GM21367 (cell line): ENCODE measurements around the gene HEYL.
A peak's percentile ranks its signal among the peaks of the same experiment; 100 is the strongest.

Experiments
- ATAC-seq: cut with Tn5 transposase; IDR thresholded peaks from one replicate; pipeline ENCODE4 v1.9.1; 2021; ENCODE audit not compliant: unreplicated experiment

HEYL gene

DNA sequence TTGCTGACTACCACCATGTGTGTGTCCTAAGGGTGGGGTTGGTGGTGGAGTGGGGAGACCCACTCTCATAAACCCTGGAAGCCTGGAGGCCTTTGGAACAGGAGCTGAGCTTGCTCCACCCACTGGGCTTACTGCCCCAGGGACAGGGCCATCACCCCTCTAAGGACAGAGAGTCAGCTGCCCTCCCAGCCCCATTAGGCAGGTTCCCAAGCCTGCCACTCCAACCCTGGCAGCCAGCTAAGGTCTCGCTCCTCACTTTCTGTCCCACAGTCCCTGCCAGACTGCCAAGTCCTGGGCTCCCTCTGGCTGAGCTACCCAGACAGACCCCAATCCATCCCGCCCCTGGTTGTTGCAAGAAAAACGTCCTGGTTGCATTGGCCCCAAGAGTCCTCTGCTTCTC is 28.7 kb upstream of the HEYL start:
- ATAC-seq, result no peak

DNA sequence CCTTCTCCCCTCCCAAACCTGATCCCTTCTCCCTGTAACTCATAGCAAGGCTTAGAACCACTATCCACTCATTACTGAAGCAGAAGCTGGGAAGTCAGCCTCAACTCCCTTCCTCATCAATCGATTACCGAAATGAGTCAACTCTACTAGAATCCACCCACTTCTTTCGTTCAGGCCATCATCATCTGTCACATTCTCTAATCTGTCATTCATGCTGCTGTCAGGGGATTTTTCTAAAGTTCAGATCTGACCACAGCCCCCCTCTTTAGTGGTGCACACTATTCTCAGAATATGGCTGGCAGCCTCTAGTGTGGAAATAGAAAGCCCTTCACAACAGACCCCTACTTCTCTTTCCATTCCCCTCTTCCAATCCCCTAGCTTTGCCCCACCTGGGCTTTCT is 27.3 kb upstream of the HEYL start:
- ATAC-seq, result peak; percentile 71

DNA sequence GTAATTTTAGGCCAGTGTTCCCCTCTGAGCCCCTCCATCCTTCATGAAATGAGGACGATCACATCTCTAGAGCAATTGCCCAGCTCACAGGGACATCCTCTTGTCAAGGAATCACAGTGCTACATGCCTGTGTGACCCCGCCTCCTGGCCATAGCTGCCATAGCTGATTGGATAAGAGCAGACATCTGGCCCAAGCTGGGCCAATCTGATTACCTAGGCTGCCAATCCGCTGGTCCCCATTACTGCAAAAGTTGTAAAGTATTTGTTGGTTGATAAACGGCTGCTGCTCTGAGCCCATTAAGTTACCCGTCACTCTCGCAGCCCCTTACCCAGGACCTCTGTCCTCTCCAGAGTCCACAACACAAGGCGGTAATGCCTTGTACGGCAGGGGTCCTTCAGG is 24.1 kb upstream of the HEYL start:
- no peak for ATAC-seq

DNA sequence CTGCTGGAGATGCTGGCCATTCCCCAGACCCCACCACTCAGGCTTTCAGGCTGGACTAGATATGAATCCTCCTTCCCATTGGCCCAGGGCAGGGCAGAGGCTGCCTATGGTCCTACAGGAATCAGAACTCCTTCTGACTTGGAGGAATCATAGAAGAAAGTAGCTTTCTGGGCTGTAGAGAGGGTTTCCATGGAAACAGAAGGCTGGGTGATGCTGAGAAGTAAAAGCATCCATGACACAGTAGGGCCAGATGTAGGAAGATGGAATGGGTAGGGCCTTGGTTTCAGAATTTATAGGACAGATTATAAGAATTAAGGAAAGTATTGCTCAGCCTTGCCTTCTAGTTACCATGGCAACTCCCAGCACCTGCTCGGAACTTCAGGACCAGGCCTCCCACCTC is 23.4 kb upstream of the HEYL start:
- ATAC-seq, result no peak

DNA sequence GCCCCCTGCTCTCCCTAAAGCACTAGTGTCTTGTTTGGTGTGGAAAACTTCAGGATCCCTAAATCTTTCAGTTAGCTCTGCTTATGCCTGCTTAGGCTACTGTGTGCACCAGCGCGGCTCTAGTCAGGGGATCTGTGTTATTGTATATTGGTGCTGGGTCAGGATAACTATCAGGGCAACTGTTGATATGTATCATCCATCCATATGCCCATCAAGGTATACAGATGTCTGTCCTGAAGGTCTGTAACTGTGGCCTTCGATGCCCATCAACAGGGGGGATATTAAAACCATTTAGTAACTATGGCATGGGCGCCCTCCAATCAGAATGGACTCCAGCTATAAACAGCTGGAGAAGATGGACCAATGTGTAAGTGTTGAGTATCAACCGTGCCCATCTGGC is 20.1 kb upstream of the HEYL start:
- no peak for ATAC-seq

DNA sequence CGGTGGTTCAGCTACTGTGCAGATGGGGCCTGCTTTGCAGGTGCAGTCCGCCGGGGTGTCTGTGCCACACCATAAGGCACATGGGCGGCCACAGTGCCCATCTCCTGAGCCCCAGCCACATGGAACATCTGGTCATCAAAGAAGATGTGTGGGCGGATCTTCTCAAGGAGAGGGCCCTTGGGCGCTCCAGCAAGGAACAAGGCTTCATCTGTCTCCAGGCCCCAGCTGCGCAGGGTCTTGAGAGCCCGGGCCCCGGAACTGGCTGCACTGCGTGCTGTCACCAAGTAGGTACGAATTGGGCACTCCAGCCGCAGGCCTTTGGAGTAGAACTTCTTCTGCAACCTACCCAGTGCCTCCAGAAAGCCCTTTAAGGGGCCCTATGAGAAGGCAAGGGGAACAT is 19.7 kb upstream of the HEYL start:
- no peak for ATAC-seq

DNA sequence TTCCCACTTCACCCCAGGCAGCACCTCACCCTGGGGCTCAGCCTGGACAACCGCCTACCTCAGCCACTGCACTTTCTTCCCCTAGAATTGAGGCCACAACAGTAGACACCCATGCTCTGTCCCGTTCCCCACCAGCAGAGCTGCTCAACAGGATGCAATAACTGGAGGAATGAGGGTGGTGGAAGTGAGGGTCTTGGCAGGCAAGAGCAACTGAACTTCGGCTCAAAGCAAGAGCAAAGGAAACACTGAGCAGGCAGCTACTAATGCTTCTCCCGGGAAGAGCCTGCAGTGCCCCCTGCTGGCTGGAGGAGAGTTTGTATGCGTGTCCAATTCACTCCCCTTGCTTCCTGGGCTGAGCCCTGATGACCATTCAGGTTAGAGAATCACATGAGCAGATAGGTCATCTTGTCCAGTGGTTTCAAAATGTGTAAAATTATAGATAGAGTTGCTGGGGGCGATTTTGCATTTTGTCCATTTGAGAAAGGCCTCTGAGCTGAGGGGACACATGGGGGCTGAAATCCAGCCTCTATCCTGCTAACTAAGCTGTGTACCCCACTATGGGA is 18.6 kb upstream of the HEYL start:
- ATAC-seq, result no peak

DNA sequence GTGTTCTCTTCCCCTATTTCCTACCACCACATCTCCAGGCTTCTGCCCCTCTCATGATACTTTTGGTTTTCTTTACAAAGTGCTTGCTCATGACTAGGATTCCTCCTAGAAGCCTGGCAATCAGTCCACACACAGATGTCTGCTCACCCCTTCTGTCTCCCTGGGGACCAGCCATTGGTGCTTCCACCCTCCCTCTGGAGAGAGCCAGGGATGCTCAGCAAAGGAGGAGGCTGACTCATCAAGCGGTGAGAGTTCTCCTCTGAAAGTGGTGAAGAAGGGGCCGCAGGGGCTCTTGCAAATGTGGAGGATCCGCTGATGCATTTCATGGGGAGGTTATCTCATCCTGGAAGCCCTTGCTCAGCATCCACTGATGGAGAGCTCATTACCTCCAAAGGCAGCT is 18.0 kb upstream of the HEYL start:
- ATAC-seq, result no peak

DNA sequence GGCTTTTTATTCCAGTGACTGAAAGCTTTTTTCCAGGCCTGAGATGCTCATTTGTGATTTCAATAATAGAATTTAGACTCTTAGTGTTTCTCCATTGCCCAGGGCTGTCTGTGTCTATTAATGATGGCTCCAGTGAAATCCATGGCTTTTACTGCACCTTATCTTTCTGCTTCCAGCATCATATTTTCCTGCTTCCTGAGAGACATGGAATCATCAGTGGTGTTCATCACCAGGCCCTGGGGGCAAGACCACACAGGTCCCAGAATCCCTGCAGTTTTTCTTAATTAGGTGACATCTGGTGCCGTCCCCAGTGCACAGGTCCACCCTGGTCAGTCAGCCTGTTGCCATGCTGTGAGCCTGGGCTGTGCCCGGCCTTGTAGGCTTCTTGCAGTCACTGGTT is 16.9 kb upstream of the HEYL start:
- ATAC-seq, result no peak

DNA sequence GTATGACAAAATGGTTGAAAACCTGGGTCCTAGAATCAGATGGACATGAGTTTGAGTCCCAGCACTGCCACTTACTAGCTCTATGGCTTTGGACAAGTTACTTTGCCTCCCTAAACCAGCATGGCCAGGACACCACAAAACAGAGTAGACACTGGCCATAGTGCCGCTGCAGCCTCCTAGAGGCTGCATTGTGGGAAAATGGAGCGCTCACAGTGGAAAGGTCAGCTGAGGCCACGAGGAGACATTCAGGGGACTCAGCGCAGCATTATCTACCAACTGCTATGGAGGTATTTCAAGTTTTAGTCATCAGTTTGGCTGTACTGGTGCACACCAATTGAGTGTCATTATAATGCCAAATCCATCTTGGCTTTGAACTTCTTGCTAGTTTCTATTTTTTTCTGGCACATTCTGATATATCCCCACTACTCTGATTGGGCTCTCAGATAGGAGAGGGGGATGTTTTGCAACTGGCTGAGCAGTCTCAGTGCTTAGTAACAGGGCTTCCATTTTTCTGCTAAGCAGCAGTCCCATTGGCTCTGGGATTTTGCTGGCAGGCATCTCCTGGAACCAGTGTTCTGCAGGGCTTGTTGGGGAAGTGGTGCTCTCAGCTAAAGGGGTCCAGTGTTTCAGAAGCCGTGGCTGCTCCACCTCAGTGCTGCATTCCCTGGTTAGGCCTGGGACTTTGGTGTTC is 16.3 kb upstream of the HEYL start:
- no peak for ATAC-seq

DNA sequence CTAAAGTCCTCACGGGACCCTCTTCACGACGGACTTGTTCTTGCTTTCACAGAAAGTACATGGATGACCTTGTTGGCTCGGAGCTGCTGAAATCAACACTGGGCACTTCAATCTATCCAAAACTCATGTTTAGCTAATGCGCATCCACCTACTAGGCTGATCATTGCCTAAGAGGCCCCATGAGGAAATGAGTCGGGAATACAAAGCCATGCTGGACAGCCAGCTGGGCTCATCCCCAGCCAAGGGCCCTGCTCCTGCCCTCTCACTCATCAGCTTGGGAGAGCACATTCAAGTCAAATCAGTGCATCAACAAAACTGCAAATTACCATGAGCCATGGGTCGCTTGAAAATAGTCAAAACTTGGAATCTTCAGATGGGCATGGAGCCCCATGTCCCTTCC is 14.8 kb upstream of the HEYL start:
- ATAC-seq, result no peak

DNA sequence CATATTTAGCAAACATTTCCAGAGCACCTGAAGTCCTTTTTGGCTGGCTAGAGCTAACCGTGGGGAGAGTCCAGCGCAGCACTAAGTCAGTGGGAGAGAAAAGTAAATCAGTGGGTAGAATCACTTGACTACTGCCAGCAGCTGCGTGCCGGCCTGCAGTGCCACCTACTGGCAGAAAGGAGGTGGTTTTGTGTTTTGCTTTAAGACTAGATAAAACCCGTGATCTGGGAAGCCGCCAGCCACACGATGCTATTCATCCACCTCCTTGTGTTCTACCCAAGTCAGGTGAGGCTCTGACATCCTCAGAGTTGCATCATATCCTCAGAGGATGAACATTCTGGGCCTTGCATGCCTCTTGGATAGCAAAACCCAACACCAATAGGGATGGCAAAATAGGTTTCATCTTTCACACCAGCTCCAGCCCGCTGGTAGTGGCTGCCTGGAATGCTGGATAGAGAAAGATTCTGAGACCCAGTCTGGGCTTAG is 14.1 kb upstream of the HEYL start:
- no peak for ATAC-seq

DNA sequence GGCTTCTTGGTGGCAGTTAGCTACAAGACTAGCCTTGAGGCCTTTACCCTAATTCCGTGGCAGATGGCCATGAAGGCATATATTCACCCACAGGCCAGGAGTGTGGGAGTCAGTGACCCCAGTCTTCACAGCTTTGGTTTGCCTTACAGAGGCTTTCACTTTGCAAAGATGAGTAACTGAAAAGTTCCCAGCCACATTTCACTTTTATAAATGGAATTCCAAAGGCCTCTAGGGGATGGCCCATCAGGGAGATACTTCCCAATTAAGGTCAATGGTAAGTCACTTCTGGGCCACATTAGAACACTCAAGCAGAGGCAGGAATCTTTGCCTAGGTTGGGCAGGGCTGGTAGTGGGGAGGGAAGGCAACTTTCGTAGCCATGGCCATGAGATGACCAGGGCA is 13.1 kb upstream of the HEYL start:
- ATAC-seq, result no peak

DNA sequence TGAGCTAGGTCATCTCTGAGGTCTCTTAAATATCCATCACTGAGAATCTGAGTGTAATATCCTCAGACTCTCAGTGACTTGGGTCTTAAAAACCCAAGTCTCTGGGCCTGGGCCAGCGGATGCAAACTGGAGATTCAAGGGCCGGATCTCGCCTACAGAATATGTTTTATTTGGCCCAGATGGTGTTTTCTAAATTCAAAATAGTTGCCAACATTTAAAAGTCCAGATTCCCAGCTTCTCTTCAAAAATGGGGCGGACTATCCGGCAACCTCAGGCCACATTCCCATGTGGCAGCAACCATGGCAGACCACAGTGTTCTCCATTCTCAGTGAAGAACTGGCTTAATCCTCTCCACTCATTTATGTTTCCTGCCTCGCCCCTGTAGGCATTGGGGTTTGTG is 12.7 kb upstream of the HEYL start:
- ATAC-seq, result no peak

DNA sequence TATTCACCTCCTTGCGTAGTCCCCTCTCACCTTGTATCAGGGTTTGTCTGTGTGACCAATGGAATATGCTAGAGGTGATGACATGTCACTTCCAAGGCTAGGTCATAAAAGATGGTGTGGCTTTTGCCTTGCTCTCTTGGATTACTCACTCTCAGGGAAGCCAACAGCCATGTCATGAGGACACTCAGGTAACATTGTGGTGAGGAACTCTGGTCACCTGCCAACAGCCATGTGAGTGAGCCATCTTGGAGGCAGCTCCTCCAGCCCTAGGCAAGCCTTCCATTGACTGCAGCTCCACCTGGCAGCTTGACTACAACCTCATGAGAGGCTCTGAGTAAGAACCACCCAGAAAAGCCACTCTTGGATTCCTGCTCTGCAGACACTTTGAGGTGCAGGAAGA is 11.0 kb upstream of the HEYL start:
- no peak for ATAC-seq

DNA sequence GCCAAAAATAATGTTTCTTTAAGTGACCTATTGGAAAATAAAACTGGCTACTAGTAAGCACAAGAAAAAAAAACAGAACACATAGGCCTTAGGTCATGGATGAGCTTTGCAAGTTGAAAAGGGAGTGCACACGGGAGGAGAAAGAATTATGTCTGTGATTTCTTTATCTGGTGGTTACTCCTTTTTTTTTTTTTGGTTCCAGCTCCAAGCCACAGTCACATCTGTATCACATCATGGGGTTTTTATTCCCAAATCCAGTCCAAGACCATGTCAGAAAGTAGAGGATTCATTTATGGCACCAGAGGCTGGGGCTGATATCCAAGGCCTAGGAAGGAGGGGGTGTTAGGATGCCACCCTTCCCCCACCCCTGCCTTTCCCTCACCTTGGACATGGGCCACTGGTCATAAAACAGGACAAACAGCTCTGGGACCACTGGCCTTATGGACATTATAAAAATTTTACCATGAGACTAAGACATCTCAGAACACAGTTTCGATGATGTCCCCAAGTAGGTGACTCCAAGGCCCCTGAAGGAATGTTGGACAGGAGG is 10.3 kb upstream of the HEYL start:
- no peak for ATAC-seq

DNA sequence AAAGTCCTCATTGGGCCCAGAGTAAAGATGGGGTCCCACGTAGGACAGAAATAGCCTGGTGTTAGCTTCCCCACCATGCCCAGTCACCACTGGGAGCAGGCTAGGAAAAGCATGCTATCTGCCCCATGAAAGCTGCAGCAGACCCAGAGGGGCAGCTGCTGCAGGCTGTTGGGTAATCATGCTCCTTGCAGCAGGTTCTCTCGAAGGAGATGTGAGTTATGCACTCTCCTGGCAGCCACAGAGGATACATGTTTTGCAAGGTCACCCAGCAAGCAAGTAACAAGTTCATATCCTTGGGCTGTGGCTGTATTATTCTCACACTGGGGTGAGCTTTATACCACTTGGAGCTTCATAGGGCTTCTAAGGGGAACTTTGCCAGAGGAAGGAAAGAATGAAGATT is 9.1 kb upstream of the HEYL start:
- no peak for ATAC-seq

DNA sequence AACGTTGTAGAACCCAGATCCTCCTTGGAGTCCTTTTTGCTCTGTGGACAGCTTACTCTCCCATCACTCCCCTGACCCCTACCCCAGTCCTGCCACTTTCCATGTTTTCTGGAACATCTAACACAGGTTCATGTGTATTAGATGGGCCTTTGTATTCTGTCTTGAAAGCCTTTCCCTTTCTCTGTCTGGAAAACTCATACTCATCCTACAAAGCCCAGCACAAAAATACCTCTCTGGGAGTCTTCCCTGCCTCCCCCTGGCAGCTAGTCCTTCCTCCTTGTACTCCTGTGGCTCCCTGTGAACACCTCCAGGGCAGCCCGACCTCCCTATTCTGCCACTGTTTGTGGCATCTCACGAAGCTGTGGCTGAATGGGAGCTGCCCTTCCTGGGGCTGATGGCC is 7.8 kb upstream of the HEYL start:
- no peak for ATAC-seq

DNA sequence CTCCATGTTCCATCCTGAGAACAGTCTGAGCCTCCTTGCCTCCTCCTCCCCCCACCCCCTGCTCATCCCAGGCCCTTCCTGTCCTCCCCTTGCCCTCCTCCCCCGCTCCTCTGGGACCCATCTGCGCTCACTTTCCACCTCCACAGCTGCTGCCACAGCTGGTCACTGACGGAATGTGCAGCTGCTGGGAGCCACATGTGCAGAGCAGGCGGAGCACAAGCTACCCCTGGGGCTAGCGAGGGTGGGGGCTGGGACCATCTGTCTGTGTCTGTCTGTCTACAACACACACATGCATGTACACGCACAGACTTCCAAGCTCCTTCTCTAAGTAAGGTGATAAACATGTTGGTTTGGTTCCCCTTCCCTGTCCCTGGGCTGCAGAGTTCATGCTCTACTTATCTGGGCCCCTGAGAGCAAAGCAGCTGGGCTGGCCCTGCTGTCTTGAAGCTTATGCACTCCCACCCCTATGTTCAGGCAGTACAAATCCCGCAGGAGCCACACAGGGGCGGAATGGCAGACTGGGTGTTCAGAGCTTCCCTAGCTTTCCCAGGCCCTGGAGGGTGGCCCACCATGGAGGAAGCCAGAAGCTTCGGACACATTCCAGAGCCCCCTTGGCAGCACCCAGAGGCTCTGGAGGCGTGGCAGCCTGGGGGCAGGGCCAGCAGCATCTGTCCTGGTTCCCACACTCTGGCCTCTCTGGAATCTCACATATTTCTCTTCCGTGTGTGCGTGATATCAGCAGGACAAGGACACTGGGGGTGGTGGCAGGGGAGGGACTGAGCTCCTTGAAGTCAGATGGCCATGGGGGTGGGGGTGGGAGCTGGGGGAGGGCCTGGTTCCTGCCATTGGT is 7.0 kb upstream of the HEYL start:
- ATAC-seq, result no peak

DNA sequence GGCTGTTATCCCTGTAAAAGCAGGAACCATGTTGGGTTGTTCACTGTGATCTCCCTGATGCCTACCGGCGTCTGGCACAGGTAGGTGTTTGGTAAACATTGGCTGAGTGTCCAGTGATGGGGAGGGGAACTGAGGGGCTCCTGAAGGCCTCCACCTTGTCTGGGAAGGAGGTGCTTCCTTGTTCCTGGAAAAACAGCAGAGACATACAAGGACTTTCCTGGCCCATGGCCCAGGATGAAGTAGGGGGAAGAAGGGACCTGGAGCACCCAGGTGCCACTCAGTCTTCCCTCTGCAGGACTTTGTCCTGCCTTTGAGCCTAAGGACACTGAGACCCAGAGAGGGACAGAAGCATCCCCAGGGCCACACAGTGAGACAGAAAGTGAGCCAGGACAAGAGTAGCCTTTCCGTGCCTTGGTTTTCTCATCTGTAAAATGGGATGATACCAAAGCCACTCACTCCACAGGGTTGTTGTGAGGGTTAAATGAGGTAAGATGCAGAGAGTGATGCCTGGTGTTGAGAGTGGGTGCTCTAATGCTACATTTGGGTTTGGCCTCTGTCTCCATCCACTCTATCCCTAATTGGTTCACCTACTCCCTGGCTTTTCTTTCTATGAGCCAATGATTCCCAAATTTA is 6.1 kb upstream of the HEYL start:
- ATAC-seq, result no peak

DNA sequence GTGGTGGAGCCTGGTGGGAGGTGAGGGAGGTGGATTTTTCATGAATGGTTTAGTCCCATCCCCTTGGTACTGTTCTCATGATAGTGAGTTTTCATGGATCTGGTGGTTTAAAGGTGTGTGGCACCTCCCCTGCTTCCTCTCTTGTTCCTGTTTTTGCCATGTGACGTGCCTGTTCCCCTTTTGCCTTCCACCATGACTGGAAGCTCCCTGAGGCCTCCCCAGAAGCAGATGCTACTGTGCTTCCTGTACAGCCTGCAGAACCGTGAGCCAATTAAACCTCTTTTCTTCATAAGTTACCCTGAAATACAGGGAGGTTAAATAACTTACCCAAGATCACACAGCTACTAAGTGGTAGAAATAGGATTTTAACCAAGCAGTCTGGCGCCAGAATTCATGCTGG is 4.3 kb upstream of the HEYL start:
- ATAC-seq, result no peak

DNA sequence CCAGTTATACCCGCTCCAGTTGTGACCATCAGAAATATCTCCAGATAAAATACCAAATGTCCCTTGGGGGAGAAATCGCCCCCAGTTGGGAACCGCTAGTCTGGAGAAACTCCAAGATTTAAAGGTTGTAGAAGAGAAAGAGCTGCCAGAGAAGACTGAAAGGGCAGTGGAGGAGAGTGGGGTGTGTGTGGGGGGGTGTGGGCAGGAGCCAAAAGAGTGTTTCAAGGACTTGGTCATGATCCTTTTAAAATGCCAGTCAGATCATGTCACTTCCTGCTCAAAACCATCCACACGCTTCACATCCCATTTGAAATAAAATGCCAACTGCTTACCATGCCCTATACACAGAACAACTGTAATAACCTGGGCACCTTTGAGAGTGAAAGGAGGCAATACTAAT is 3.4 kb upstream of the HEYL start:
- no peak for ATAC-seq
